PFSK-1 (cell line): ENCODE results near the gene SLC4A8.

Experiments used
- POLR2AphosphoS5 ChIP-seq: IDR thresholded peaks from 2 replicates; pipeline ENCODE4 v1.6.1; 2012; ENCODE audit warnings: low read depth, mild to moderate bottlenecking, control low read depth, low read length, moderate library complexity
- REST ChIP-seq, 2 experiments: IDR thresholded peaks; 2 replicates each; pipeline versions ENCODE4 v1.6.1 to v1.8.0; 2011 to 2012; ENCODE audit warnings: low read depth in 2 of 2, low read length in 2 of 2, control low read depth in 1 of 2, inconsistent platforms in 1 of 2, mild to moderate bottlenecking in 1 of 2, moderate library complexity in 1 of 2; ENCODE audit not compliant: insufficient read depth in 1 of 2
- SIN3A ChIP-seq: IDR thresholded peaks from 2 replicates; pipeline ENCODE4 v1.6.1; 2012; ENCODE audit warnings: mild to moderate bottlenecking, low read length, moderate library complexity, borderline replicate concordance; ENCODE audit not compliant: insufficient read depth
- TAF1 ChIP-seq: IDR thresholded peaks from 2 replicates; pipeline ENCODE4 v1.6.1; 2012; ENCODE audit warnings: low read length, control low read depth, borderline replicate concordance; ENCODE audit not compliant: insufficient read depth

GRCh38 chr12:51536159-51536558 lies 111.5 kb downstream of the SLC4A8 start:
- TF ChIP-seq POLR2AphosphoS5, result no peak
- no peak for TF ChIP-seq REST (IDR thresholded peaks at IDR 0.05; ENCODE audit: insufficient read depth in 1 of 2, low read depth in 2 of 2, low read length in 2 of 2)
- TF ChIP-seq TAF1, result no peak
- no peak for TF ChIP-seq SIN3A
